ENCODE results near the gene MEIS3.

The MEIS3 gene

GRCh38 chr19:47422417-47423163, 3.3 kb upstream of the MEIS3 start:
- H4K20me1 ChIP-seq: peaks cover 8 to 74% (median 36%) of the 10 kb centered on the region in 11 experiments; a peak in 18 of 22 replicates
- H3K4me2 ChIP-seq: peak overlapping the region in 8 of 11 experiments; percentile 16 to 82 (median 42); a peak in 11 of 22 replicates
- H3K4me3 ChIP-seq: no peak overlapping the region
- H3K27ac ChIP-seq: no peak overlapping the region
- H3K36me3 ChIP-seq: no peaks in the 10 kb centered on the region
- no peaks in the 10 kb centered on the region for H3K9me3 ChIP-seq (replicated peaks in 1 of 11)
- H3K9ac ChIP-seq: no peak overlapping the region
- peaks cover 27 to 52% (median 47%) of the 10 kb centered on the region in 10 experiments; a peak in 19 of 20 replicates for H3K4me1 ChIP-seq
- TF ChIP-seq Cebpa-rat (IDR thresholded peaks at IDR 0.05): no peak
- peaks cover 84 to 99% (median 92%) of the 10 kb centered on the region in 11 experiments for H3K27me3 ChIP-seq

GRCh38 chr19:47421844-47422395, 2.6 kb upstream of the MEIS3 start:
- Histone ChIP-seq H3K4me2 (peak overlapping the region in 9 of 11 experiments; percentile 37 to 93 (median 81); a peak in 15 of 22 replicates), H3K9ac (no peak overlapping the region), H3K36me3 (no peaks in the 10 kb centered on the region), H3K27me3 (peaks cover 91 to 100% (median 99%) of the 10 kb centered on the region in 11 experiments), H3K9me3 (replicated peaks in 1 of 11) (no peaks in the 10 kb centered on the region), H3K4me3 (no peak overlapping the region; a peak in 1 of 20 replicates), H3K4me1 (peaks cover 30 to 53% (median 43%) of the 10 kb centered on the region in 10 experiments; a peak in 19 of 20 replicates), H4K20me1 (peaks cover 12 to 74% (median 43%) of the 10 kb centered on the region in 11 experiments; a peak in 21 of 22 replicates), H3K27ac (no peak overlapping the region)
- no peak for TF ChIP-seq Cebpa-rat (IDR thresholded peaks at IDR 0.05)

- H3K9me3 ChIP-seq (replicated peaks in 1 of 11): no peaks in the 10 kb centered on the region
- no peak overlapping the region for H3K27ac ChIP-seq
- TF ChIP-seq Cebpa-rat (IDR thresholded peaks at IDR 0.05): no peak
- peak overlapping the region; percentile 2 to 93 (median 80); a peak in 20 of 22 replicates for H3K4me2 ChIP-seq
- peak overlapping the region in 1 of 10 experiments; percentile 32; a peak in 2 of 20 replicates for H3K4me3 ChIP-seq
- H3K4me1 ChIP-seq: peaks cover 30 to 53% (median 43%) of the 10 kb centered on the region in 10 experiments; a peak in 19 of 20 replicates
- peak overlapping the region in 3 of 11 experiments; percentile 3 to 44 (median 36); a peak in 4 of 22 replicates for H3K9ac ChIP-seq
- no peaks in the 10 kb centered on the region for H3K36me3 ChIP-seq
- H3K27me3 ChIP-seq: peaks cover 97 to 100% (median 100%) of the 10 kb centered on the region in 11 experiments
- H4K20me1 ChIP-seq: peaks cover 12 to 74% (median 49%) of the 10 kb centered on the region in 11 experiments; a peak in 21 of 22 replicates
These were observed 2.0 kb upstream of the MEIS3 start for GRCh38 chr19:47421244-47421786.

- Histone ChIP-seq H3K27me3 (peaks cover 97 to 100% (median 99%) of the 10 kb centered on the region in 11 experiments), H3K4me2 (peak overlapping the region in 9 of 11 experiments; percentile 73 to 93 (median 82); a peak in 17 of 22 replicates), H4K20me1 (peaks cover 12 to 81% (median 54%) of the 10 kb centered on the region in 11 experiments; a peak in 21 of 22 replicates), H3K4me1 (peaks cover 30 to 53% (median 43%) of the 10 kb centered on the region in 10 experiments; a peak in 19 of 20 replicates), H3K36me3 (no peaks in the 10 kb centered on the region), H3K9me3 (replicated peaks in 1 of 11) (no peaks in the 10 kb centered on the region), H3K27ac (no peak overlapping the region), H3K4me3 (peak overlapping the region in 3 of 10 experiments; percentile 7 to 64 (median 53); a peak in 3 of 20 replicates), H3K9ac (no peak overlapping the region)
- no peak for TF ChIP-seq Cebpa-rat (IDR thresholded peaks at IDR 0.05)
These were observed 462 bp upstream of the MEIS3 start for GRCh38 chr19:47419789-47420188.

GRCh38 chr19:47418692-47419029, 666 bp downstream of the MEIS3 start:
- no peaks in the 10 kb centered on the region for H3K36me3 ChIP-seq
- peak overlapping the region; percentile 73 to 93 (median 82) for H3K4me2 ChIP-seq
- H3K27ac ChIP-seq: peak overlapping the region in 1 of 11 experiments; percentile 49; a peak in 2 of 22 replicates
- no peaks in the 10 kb centered on the region for H3K9me3 ChIP-seq (replicated peaks in 1 of 11)
- peak overlapping the region in 4 of 11 experiments; percentile 36 to 72 (median 62); a peak in 6 of 22 replicates for H3K9ac ChIP-seq
- peaks cover 12 to 82% (median 55%) of the 10 kb centered on the region in 11 experiments; a peak in 21 of 22 replicates for H4K20me1 ChIP-seq
- H3K4me1 ChIP-seq: peaks cover 30 to 53% (median 43%) of the 10 kb centered on the region in 10 experiments; a peak in 19 of 20 replicates
- TF ChIP-seq Cebpa-rat (IDR thresholded peaks at IDR 0.05): no peak
- H3K27me3 ChIP-seq: peaks cover 91 to 99% (median 97%) of the 10 kb centered on the region in 11 experiments
- H3K4me3 ChIP-seq: peak overlapping the region; percentile 41 to 67 (median 54); a peak in 19 of 20 replicates

GRCh38 chr19:47417746-47418691, 1.3 kb downstream of the MEIS3 start:
- TF ChIP-seq Cebpa-rat (IDR thresholded peaks at IDR 0.05): no peak
- no peaks in the 10 kb centered on the region for H3K36me3 ChIP-seq
- H3K27ac ChIP-seq: no peak overlapping the region
- H3K4me3 ChIP-seq: peak overlapping the region in 6 of 10 experiments; percentile 47 to 67 (median 60); a peak in 11 of 20 replicates
- H3K27me3 ChIP-seq: peaks cover 91 to 99% (median 97%) of the 10 kb centered on the region in 11 experiments
- H4K20me1 ChIP-seq: peaks cover 12 to 76% (median 55%) of the 10 kb centered on the region in 11 experiments; a peak in 21 of 22 replicates
- no peaks in the 10 kb centered on the region for H3K9me3 ChIP-seq (replicated peaks in 1 of 11)
- peak overlapping the region; percentile 39 to 93 (median 82); a peak in 14 of 22 replicates for H3K4me2 ChIP-seq
- H3K9ac ChIP-seq: peak overlapping the region in 2 of 11 experiments; percentile 72; a peak in 1 of 22 replicates
- peaks cover 30 to 53% (median 43%) of the 10 kb centered on the region in 10 experiments; a peak in 19 of 20 replicates for H3K4me1 ChIP-seq

GRCh38 chr19:47417107-47417745, 2.1 kb downstream of the MEIS3 start:
- TF ChIP-seq Cebpa-rat (IDR thresholded peaks at IDR 0.05): no peak
- Histone ChIP-seq H3K4me2 (peak overlapping the region in 3 of 11 experiments; percentile 82 to 88 (median 86); a peak in 5 of 22 replicates), H3K4me3 (no peak overlapping the region; a peak in 1 of 20 replicates), H3K9me3 (replicated peaks in 1 of 11) (no peaks in the 10 kb centered on the region), H3K9ac (no peak overlapping the region), H3K36me3 (no peaks in the 10 kb centered on the region), H3K27ac (no peak overlapping the region), H4K20me1 (peaks cover 12 to 72% (median 55%) of the 10 kb centered on the region in 11 experiments; a peak in 21 of 22 replicates), H3K27me3 (peaks cover 91 to 99% (median 97%) of the 10 kb centered on the region in 11 experiments), H3K4me1 (peaks cover 30 to 50% (median 39%) of the 10 kb centered on the region in 10 experiments; a peak in 19 of 20 replicates)
